ENCODE data around the gene NME7. TPM values are rescaled to one million over a fixed set of nuclear protein-coding genes. Genes with fewer than 3 reads are reported as not detected.
A peak's percentile ranks its signal among the peaks of the same experiment; 100 is the strongest.

NME7 gene
- total RNA-seq, 1 experiment from 2014 or later: 13.2 TPM

DNA sequence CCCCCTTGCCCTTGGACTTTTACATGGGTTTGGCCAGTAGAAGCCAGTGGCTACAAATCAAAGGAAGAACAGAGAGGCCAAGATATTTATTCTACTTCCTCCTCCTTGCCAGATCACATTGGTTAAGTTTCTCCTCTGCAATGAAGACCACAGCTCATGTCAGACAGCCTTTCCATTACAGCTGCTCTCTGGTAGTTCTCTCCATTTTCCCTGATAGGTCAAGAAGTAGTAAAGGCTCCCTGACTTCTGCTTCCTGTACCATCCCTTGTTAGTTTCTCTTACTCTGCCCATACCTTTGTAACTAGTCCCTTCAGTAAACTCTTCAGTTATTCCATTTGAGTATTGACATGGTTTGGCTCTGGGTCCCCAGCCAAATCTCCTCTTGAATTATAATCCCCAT, 27.8 kb downstream of the NME7 start:
- no peaks in the 10 kb centered on the region; the same call in 1 of the 2 replicates for H3K4me1 ChIP-seq (ENCODE audit: insufficient read depth, low read length)
- H3K79me1 ChIP-seq (ENCODE audit: insufficient read depth, low read depth, low read length, poor library complexity, severe bottlenecking): no peaks in the 10 kb centered on the region
- Mint-ChIP-seq H3K27ac (peak overlapping the region in 1 of 3 experiments; percentile 31; a peak in 1 of 7 replicates), H3K27me3 (ENCODE audit: low read depth) (no peaks in the 10 kb centered on the region), H3K4me1 (peaks cover 14% of the 10 kb centered on the region in 2 experiments), H3K4me3 (no peak overlapping the region), H3K36me3 (ENCODE audit: insufficient read depth in 1 of 3, low read depth in 3 of 3) (peaks cover 25 to 39% (median 35%) of the 10 kb centered on the region in 3 experiments), H3K9me3 (peaks cover 15 to 25% of the 10 kb centered on the region in 2 experiments)
- no peak overlapping the region for H2BK5ac ChIP-seq (ENCODE audit: insufficient read length, low read length)
- no peak overlapping the region for H3K9ac ChIP-seq (ENCODE audit: extremely low read depth, insufficient read length, low read length)
- no peak overlapping the region for H3T11ph ChIP-seq (ENCODE audit: low read length)
- H4K8ac ChIP-seq (replicated peaks; ENCODE audit: insufficient read length, low read depth, low read length): no peak overlapping the region
- H3K23ac ChIP-seq (ENCODE audit: insufficient read length, low read depth, low read length): no peak overlapping the region
- H2AK5ac ChIP-seq (ENCODE audit: insufficient read length, low read length): no peak overlapping the region
- H3K79me2 ChIP-seq (ENCODE audit: insufficient read depth, low read length): no peaks in the 10 kb centered on the region
- no peaks in the 10 kb centered on the region for H3K23me2 ChIP-seq (ENCODE audit: insufficient read length, low read depth, low read length, poor library complexity, severe bottlenecking)
- H2BK15ac ChIP-seq (ENCODE audit: low read depth, low read length): no peak overlapping the region
- H4K91ac ChIP-seq (ENCODE audit: insufficient read length, low read depth, low read length): no peak overlapping the region
- H2BK120ac ChIP-seq (ENCODE audit: low read depth, low read length, poor library complexity, severe bottlenecking): no peak overlapping the region
- no peaks in the 10 kb centered on the region for H3K9me3 ChIP-seq (ENCODE audit: control insufficient read depth, low read depth, low read length)
- no peak overlapping the region for H4K5ac ChIP-seq (ENCODE audit: insufficient read length, low read depth, low read length)
- H3K4ac ChIP-seq (ENCODE audit: low read depth, low read length): no peak overlapping the region
- no peak for DNase-seq
- no peak overlapping the region for H3K14ac ChIP-seq (ENCODE audit: insufficient read depth, low read length)
- H3K56ac ChIP-seq (ENCODE audit: insufficient read length, low read depth, low read length): no peak overlapping the region
- no peaks in the 10 kb centered on the region for H4K20me1 ChIP-seq (ENCODE audit: control insufficient read depth, insufficient read depth, insufficient read length)
- no peak overlapping the region for H3K18ac ChIP-seq (ENCODE audit: insufficient read length, low read depth, low read length)
- H2BK12ac ChIP-seq (ENCODE audit: insufficient read length, low read depth, low read length): no peak overlapping the region
- no peak overlapping the region for H3K4me2 ChIP-seq (ENCODE audit: insufficient read depth, insufficient read length, low read length)
- no peak overlapping the region for H2BK20ac ChIP-seq (ENCODE audit: low read depth, low read length, poor library complexity, severe bottlenecking)
- no peaks in the 10 kb centered on the region for H3K27me3 ChIP-seq (ENCODE audit: insufficient read depth, low read length)
- TF ChIP-seq, protein P1, sequence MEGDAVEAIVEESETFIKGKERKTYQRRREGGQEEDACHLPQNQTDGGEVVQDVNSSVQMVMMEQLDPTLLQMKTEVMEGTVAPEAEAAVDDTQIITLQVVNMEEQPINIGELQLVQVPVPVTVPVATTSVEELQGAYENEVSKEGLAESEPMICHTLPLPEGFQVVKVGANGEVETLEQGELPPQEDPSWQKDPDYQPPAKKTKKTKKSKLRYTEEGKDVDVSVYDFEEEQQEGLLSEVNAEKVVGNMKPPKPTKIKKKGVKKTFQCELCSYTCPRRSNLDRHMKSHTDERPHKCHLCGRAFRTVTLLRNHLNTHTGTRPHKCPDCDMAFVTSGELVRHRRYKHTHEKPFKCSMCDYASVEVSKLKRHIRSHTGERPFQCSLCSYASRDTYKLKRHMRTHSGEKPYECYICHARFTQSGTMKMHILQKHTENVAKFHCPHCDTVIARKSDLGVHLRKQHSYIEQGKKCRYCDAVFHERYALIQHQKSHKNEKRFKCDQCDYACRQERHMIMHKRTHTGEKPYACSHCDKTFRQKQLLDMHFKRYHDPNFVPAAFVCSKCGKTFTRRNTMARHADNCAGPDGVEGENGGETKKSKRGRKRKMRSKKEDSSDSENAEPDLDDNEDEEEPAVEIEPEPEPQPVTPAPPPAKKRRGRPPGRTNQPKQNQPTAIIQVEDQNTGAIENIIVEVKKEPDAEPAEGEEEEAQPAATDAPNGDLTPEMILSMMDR (conservative IDR thresholded peaks at IDR 0.05): no peak
- no peak overlapping the region for H3K27ac ChIP-seq (ENCODE audit: insufficient read length, low read depth, low read length)
- H2AFZ ChIP-seq (ENCODE audit: low read length): no peak overlapping the region

Data from H9 (cell line).